OCI-LY1 (cell line): ENCODE measurements around the gene IP6K3.

Source experiments
- H2AFZ ChIP-seq: fragments of 200-600 bp; sonication (generic), shearing (Covaris generic); 2 replicates; pipeline ENCODE4 v1.6.0; 2014; ENCODE audit warnings: antibody characterized with exemption, mild to moderate bottlenecking, low read length
- H3F3A ChIP-seq: fragments of 200-600 bp; sonication (generic), shearing (Covaris generic); 2 replicates; pipeline ENCODE4 v1.6.0; 2014; ENCODE audit warnings: mild to moderate bottlenecking, antibody characterized with exemption, low read length, moderate library complexity; ENCODE audit not compliant: insufficient read depth
- H3K27ac ChIP-seq: fragments of 200-600 bp; sonication (generic); 2 replicates; pipeline ENCODE4 v1.5.1; 2014; ENCODE audit warnings: low read length, mixed run types, mild to moderate bottlenecking, low read depth; ENCODE audit not compliant: poor library complexity, severe bottlenecking
- H3K27me3 ChIP-seq: fragments of 200-600 bp; sonication (generic); 2 replicates; pipeline ENCODE4 v1.6.0; 2014; ENCODE audit warnings: antibody characterized with exemption, mild to moderate bottlenecking, low read length, moderate library complexity; ENCODE audit not compliant: insufficient read depth
- H3K36me3 ChIP-seq: fragments of 200-600 bp; sonication (generic); 2 replicates; pipeline ENCODE4 v1.6.1; 2014; ENCODE audit warnings: mild to moderate bottlenecking, antibody characterized with exemption, low read length, moderate library complexity, mixed read lengths; ENCODE audit not compliant: insufficient read depth
- H3K4me1 ChIP-seq: fragments of 200-600 bp; sonication (generic); 2 replicates; pipeline ENCODE4 v1.5.1; 2014; ENCODE audit warnings: mild to moderate bottlenecking, low read length, moderate library complexity; ENCODE audit not compliant: insufficient read depth, severe bottlenecking
- H3K4me2 ChIP-seq: fragments of 200-600 bp; sonication (generic), shearing (Covaris generic); 2 replicates; pipeline ENCODE4 v1.6.1; 2014; ENCODE audit warnings: low read length
- H3K4me3 ChIP-seq: fragments of 200-600 bp; sonication (generic); 2 replicates; pipeline ENCODE4 v1.5.1; 2014; ENCODE audit warnings: low read length, low read depth, mild to moderate bottlenecking, mixed read lengths; ENCODE audit not compliant: poor library complexity, severe bottlenecking
- H3K79me2 ChIP-seq: fragments of 200-600 bp; shearing (Covaris generic); 2 replicates; pipeline ENCODE4 v1.6.1; 2016; ENCODE audit warnings: mixed run types, low read length, mixed read lengths; ENCODE audit not compliant: insufficient read depth
- H3K9ac ChIP-seq: fragments of 200-600 bp; sonication (generic), shearing (Covaris generic); 2 replicates; pipeline ENCODE4 v1.6.1; 2014; ENCODE audit warnings: mild to moderate bottlenecking, low read length, mixed read lengths
- H3K9me2 ChIP-seq: fragments of 200-600 bp; sonication (generic), shearing (Covaris generic); 2 replicates; pipeline ENCODE4 v1.6.1; 2014; ENCODE audit warnings: low read depth, mild to moderate bottlenecking, low read length, mixed read lengths
- H3K9me3 ChIP-seq: fragments of 200-600 bp; shearing (Covaris generic); 2 replicates; pipeline ENCODE4 v1.6.1; 2014; ENCODE audit warnings: low read length, mixed read lengths
- H4K20me1 ChIP-seq: fragments of 200-600 bp; sonication (generic), shearing (Covaris generic); 2 replicates; pipeline ENCODE4 v1.6.0; 2016; ENCODE audit warnings: mild to moderate bottlenecking, low read length; ENCODE audit not compliant: insufficient read depth
- CTCF ChIP-seq: fragments of 200-600 bp; sonication (generic), shearing (Covaris generic); IDR thresholded peaks from 2 replicates; pipeline ENCODE4 v1.5.1; 2017; ENCODE audit warnings: mild to moderate bottlenecking, antibody characterized with exemption, low read length, moderate library complexity, mixed read lengths
- EZH2 ChIP-seq: fragments of 200-600 bp; sonication (generic), shearing (Covaris generic); IDR thresholded peaks from 2 replicates; pipeline ENCODE4 v1.8.0; 2017; ENCODE audit warnings: borderline replicate concordance, mixed run types, mild to moderate bottlenecking, antibody characterized with exemption, low read length, moderate library complexity, mixed read lengths

IP6K3 gene

GRCh38 chr6:33691456-33692077, 55.1 kb downstream of the IP6K3 start:
- Histone ChIP-seq H3K4me3 (no peak overlapping the region), H3K27me3 (no peaks in the 10 kb centered on the region), H4K20me1 (no peaks in the 10 kb centered on the region), H3K9me2 (no peaks in the 10 kb centered on the region), H3K36me3 (peaks cover 97% of the 10 kb centered on the region), H3K4me2 (no peak overlapping the region), H3K27ac (no peak overlapping the region), H3K9me3 (no peaks in the 10 kb centered on the region), H2AFZ (no peak overlapping the region), H3K79me2 (no peaks in the 10 kb centered on the region), H3K4me1 (peaks cover 23% of the 10 kb centered on the region), H3F3A (no peaks in the 10 kb centered on the region), H3K9ac (no peak overlapping the region)
- TF ChIP-seq CTCF (no peak), EZH2 (no peak)

- Histone ChIP-seq H3K9me2 (no peaks in the 10 kb centered on the region), H4K20me1 (no peaks in the 10 kb centered on the region), H3K27ac (no peak overlapping the region), H3K79me2 (no peaks in the 10 kb centered on the region), H3K9ac (no peak overlapping the region), H3K36me3 (peaks cover 97% of the 10 kb centered on the region), H3K27me3 (no peaks in the 10 kb centered on the region), H3K4me3 (no peak overlapping the region), H2AFZ (no peak overlapping the region), H3K4me1 (peaks cover 16% of the 10 kb centered on the region), H3F3A (no peaks in the 10 kb centered on the region), H3K9me3 (no peaks in the 10 kb centered on the region), H3K4me2 (no peak overlapping the region)
- TF ChIP-seq CTCF = no peak
- no peak for TF ChIP-seq EZH2
Measured at GRCh38 chr6:33690766-33691165, 55.9 kb downstream of the IP6K3 start.

GRCh38 chr6:33689879-33690278, 56.8 kb downstream of the IP6K3 start:
- H3K4me1 ChIP-seq = peaks cover 16% of the 10 kb centered on the region
- no peak overlapping the region for H2AFZ ChIP-seq
- H3K4me2 ChIP-seq = no peak overlapping the region
- H3K9ac ChIP-seq = no peak overlapping the region
- no peak for TF ChIP-seq CTCF
- TF ChIP-seq EZH2 = no peak
- no peaks in the 10 kb centered on the region for H3K27me3 ChIP-seq
- H3K36me3 ChIP-seq = peaks cover 97% of the 10 kb centered on the region
- no peaks in the 10 kb centered on the region for H3K9me2 ChIP-seq
- H3K9me3 ChIP-seq = no peaks in the 10 kb centered on the region
- H3K27ac ChIP-seq = no peak overlapping the region
- H3K79me2 ChIP-seq = no peaks in the 10 kb centered on the region
- no peaks in the 10 kb centered on the region for H4K20me1 ChIP-seq
- no peaks in the 10 kb centered on the region for H3F3A ChIP-seq
- H3K4me3 ChIP-seq = no peak overlapping the region
